Prostate gland (tissue), 2 donors: Measurements from ENCODE around the gene SPC24.

Source experiments
- CTCF ChIP-seq, 4 experiments: fragments of 200-600 bp in 2 of 4; fragments of 450-650 bp in 2 of 4; sonication (generic) in 2 of 4; IDR thresholded peaks; 1 replicate in 3 of 4; 2 replicates in 1 of 4; pipeline ENCODE4 v1.5.1; 2016 to 2019; ENCODE audit warnings: antibody characterized with exemption in 4 of 4, mild to moderate bottlenecking in 2 of 4, moderate library complexity in 2 of 4
- POLR2A ChIP-seq: fragments of 450-650 bp; IDR thresholded peaks from one replicate; pipeline ENCODE4 v1.6.1; 2016; ENCODE audit warnings: antibody characterized with exemption, mild to moderate bottlenecking
- POLR2AphosphoS5 ChIP-seq: sonication (generic); formaldehyde crosslinking; IDR thresholded peaks from one replicate; pipeline ENCODE4 v1.6.1; 2017; ENCODE audit warnings: antibody characterized with exemption

- no peak for TF ChIP-seq CTCF (IDR thresholded peaks at IDR 0.05)
- TF ChIP-seq POLR2A, result no peak
- TF ChIP-seq POLR2AphosphoS5, result no peak
Measured at GRCh38 chr19:11168568-11168967, 13.0 kb upstream of the SPC24 start.
